HAP-1 (cell line): ENCODE measurements around the gene UNC119.
A peak's percentile ranks its signal among the peaks of the same experiment; 100 is the strongest.
"Not testable (repeated sequence)": the region's sequence is repeated elsewhere in the genome, so short reads cannot be mapped to it uniquely, and the experiment has no call there.

Experiments used
- DNase-seq, 2 experiments: peaks; one replicate each; pipeline ENCODE4 v3.0.0-alpha.2; 2016 to 2020; ENCODE audit warnings: low spot score in 2 of 2
- H3K27me3 ChIP-seq: fragments of 250-450 bp; sonication (Bioruptor Pico); 2 replicates; pipeline ENCODE4 v1.5.1; 2020; ENCODE audit warnings: low read depth, mild to moderate bottlenecking, moderate library complexity
- H3K36me3 ChIP-seq: fragments of 250-450 bp; sonication (Bioruptor Pico); replicated peaks from 2 replicates; pipeline ENCODE4 v1.5.1; 2020; ENCODE audit warnings: mild to moderate bottlenecking
- H3K4me1 ChIP-seq: fragments of 250-450 bp; sonication (Bioruptor Pico); 2 replicates; pipeline ENCODE4 v1.5.1; 2020; ENCODE audit warnings: mild to moderate bottlenecking
- H3K4me3 ChIP-seq: fragments of 250-450 bp; sonication (Bioruptor Pico); 2 replicates; pipeline ENCODE4 v1.5.1; 2020; ENCODE audit warnings: mild to moderate bottlenecking, moderate library complexity
- H3K9me3 ChIP-seq: fragments of 250-450 bp; sonication (Bioruptor Pico); 2 replicates; pipeline ENCODE4 v1.5.1; 2020; ENCODE audit warnings: mild to moderate bottlenecking, moderate library complexity
- in situ Hi-C: fragments of 300-500 bp; cut with MboI; formaldehyde crosslinking; loops from 3 replicates; pipeline ENCODE4 v1.14.3; 2020; ENCODE audit warnings: low sequenced_read_pairs, inconsistent platforms, mixed read lengths

Gene UNC119

GRCh38 chr17:28577466-28577824 is 25.0 kb upstream of the UNC119 start:
- H3K4me1 ChIP-seq = peaks cover 4% of the 10 kb centered on the region
- in situ Hi-C loops = loop anchor here (10.0 kb wide), 1 partner anchor 63 kb away; no protein-coding TSS in a partner anchor
- H3K9me3 ChIP-seq = no peaks in the 10 kb centered on the region
- H3K27me3 ChIP-seq = no peaks in the 10 kb centered on the region
- no peak for DNase-seq
- no peak overlapping the region for H3K4me3 ChIP-seq
- peaks cover 48% of the 10 kb centered on the region for H3K36me3 ChIP-seq

- H3K4me3 ChIP-seq = no peak within 1 kb of the TSS
- in situ Hi-C loops = loop anchor here (10.0 kb wide), 1 partner anchor 62 kb away; no protein-coding TSS in a partner anchor
These were observed 24.5 kb upstream of the UNC119 start, which contains the start of gene ALDOC for GRCh38 chr17:28576758-28577465. TSS of gene ALDOC (minus strand) at chr17:28576895. CDS start at chr17:28575532, 1,363 bp downstream.

GRCh38 chr17:28576016-28576415 is 23.6 kb upstream of the UNC119 start:
- Histone ChIP-seq H3K36me3 (peaks cover 37% of the 10 kb centered on the region), H3K4me1 (peaks cover 11% of the 10 kb centered on the region)
- DNase-seq, H3K27me3 ChIP-seq, H3K4me3 ChIP-seq, H3K9me3 ChIP-seq: not testable (repeated sequence)
- in situ Hi-C loops = loop anchor here (10.0 kb wide), 1 partner anchor 61 kb away; no protein-coding TSS in a partner anchor

More at GRCh38 chr17:28576758-28577465, 24.5 kb upstream of the UNC119 start, which contains the start of gene ALDOC:
- DNase-seq = peak; percentile 83 to 99
- Histone ChIP-seq H3K9me3 (no peaks in the 10 kb centered on the region), H3K27me3 (no peaks in the 10 kb centered on the region), H3K36me3 (peaks cover 42% of the 10 kb centered on the region), H3K4me1 (peaks cover 8% of the 10 kb centered on the region)

GRCh38 chr17:28575126-28575795 is 22.8 kb upstream of the UNC119 start:
- Histone ChIP-seq H3K9me3 (no peaks in the 10 kb centered on the region), H3K4me1 (peaks cover 11% of the 10 kb centered on the region), H3K4me3 (no peak overlapping the region), H3K36me3 (peaks cover 33% of the 10 kb centered on the region), H3K27me3 (no peaks in the 10 kb centered on the region)
- in situ Hi-C loops = loop anchor here (10.0 kb wide), 1 partner anchor 60 kb away; no protein-coding TSS in a partner anchor
- no peak for DNase-seq

- peaks cover 26% of the 10 kb centered on the region for H3K36me3 ChIP-seq
- H3K9me3 ChIP-seq = no peaks in the 10 kb centered on the region
- in situ Hi-C loops = loop anchor here (10.0 kb wide), 1 partner anchor 60 kb away; no protein-coding TSS in a partner anchor
- H3K4me3 ChIP-seq = no peak overlapping the region
- DNase-seq = no peak
- H3K4me1 ChIP-seq = peaks cover 13% of the 10 kb centered on the region
- H3K27me3 ChIP-seq = no peaks in the 10 kb centered on the region
These were observed 22.1 kb upstream of the UNC119 start for GRCh38 chr17:28574526-28574925.

GRCh38 chr17:28573966-28574480 is 21.6 kb upstream of the UNC119 start:
- Histone ChIP-seq H3K36me3 (peaks cover 21% of the 10 kb centered on the region), H3K4me3 (no peak overlapping the region), H3K27me3 (no peaks in the 10 kb centered on the region), H3K4me1 (peaks cover 14% of the 10 kb centered on the region), H3K9me3 (no peaks in the 10 kb centered on the region)
- DNase-seq = no peak
- in situ Hi-C loops = loop anchor here (10.0 kb wide), 1 partner anchor 59 kb away; no protein-coding TSS in a partner anchor

- in situ Hi-C loops = loop anchor here (10.0 kb wide), 1 partner anchor 59 kb away; no protein-coding TSS in a partner anchor
- DNase-seq = no peak
- Histone ChIP-seq H3K4me3 (no peak overlapping the region), H3K27me3 (no peaks in the 10 kb centered on the region), H3K4me1 (peaks cover 14% of the 10 kb centered on the region), H3K36me3 (peaks cover 18% of the 10 kb centered on the region), H3K9me3 (no peaks in the 10 kb centered on the region)
These were observed 21.1 kb upstream of the UNC119 start for GRCh38 chr17:28573521-28573920.

GRCh38 chr17:28573040-28573380 is 20.6 kb upstream of the UNC119 start:
- Histone ChIP-seq H3K4me3 (no peak overlapping the region), H3K9me3 (no peaks in the 10 kb centered on the region), H3K4me1 (peaks cover 14% of the 10 kb centered on the region), H3K27me3 (no peaks in the 10 kb centered on the region), H3K36me3 (peaks cover 15% of the 10 kb centered on the region)
- no peak for DNase-seq
- in situ Hi-C loops = loop anchor here (10.0 kb wide), 1 partner anchor 58 kb away; no protein-coding TSS in a partner anchor

- H3K9me3 ChIP-seq = no peaks in the 10 kb centered on the region
- no peak for DNase-seq
- peaks cover 14% of the 10 kb centered on the region for H3K4me1 ChIP-seq
- in situ Hi-C loops = loop anchor here (10.0 kb wide), 1 partner anchor 58 kb away; no protein-coding TSS in a partner anchor
- peak overlapping the region; percentile 96 for H3K4me3 ChIP-seq
- H3K36me3 ChIP-seq = peaks cover 14% of the 10 kb centered on the region
- no peaks in the 10 kb centered on the region for H3K27me3 ChIP-seq
These were observed 20.0 kb upstream of the UNC119 start for GRCh38 chr17:28572259-28573039.

- H3K9me3 ChIP-seq = no peaks in the 10 kb centered on the region
- in situ Hi-C loops = loop anchor here (10.0 kb wide), 1 partner anchor 57 kb away; no protein-coding TSS in a partner anchor
- peaks cover 10% of the 10 kb centered on the region for H3K4me1 ChIP-seq
- H3K27me3 ChIP-seq = no peaks in the 10 kb centered on the region
- H3K4me3 ChIP-seq = peak within 1 kb of the TSS; percentile 96
- peak; percentile 91 to 98 for DNase-seq
- H3K36me3 ChIP-seq = peaks cover 17% of the 10 kb centered on the region
These were observed 19.1 kb upstream of the UNC119 start, which contains the start of gene PIGS for GRCh38 chr17:28571361-28572122. TSS of gene PIGS (minus strand) at chr17:28571524. CDS start at chr17:28571496, 28 bp downstream.

- peak; percentile 35 to 58 for DNase-seq
- H3K9me3 ChIP-seq = no peaks in the 10 kb centered on the region
These were observed 18.4 kb upstream of the UNC119 start for GRCh38 chr17:28570716-28571360.

GRCh38 chr17:28569446-28569845 is 17.0 kb upstream of the UNC119 start:
- H3K9me3 ChIP-seq = no peaks in the 10 kb centered on the region
- peaks cover 10% of the 10 kb centered on the region for H3K4me1 ChIP-seq
- H3K4me3 ChIP-seq = no peak overlapping the region; the same call in 1 of the 2 replicates
- no peaks in the 10 kb centered on the region for H3K27me3 ChIP-seq
- in situ Hi-C loops = no loop called here
- peaks cover 17% of the 10 kb centered on the region for H3K36me3 ChIP-seq
- no peak for DNase-seq

More at GRCh38 chr17:28570716-28571360, 18.4 kb upstream of the UNC119 start:
- peak overlapping the region; percentile 96 for H3K4me3 ChIP-seq
- H3K36me3 ChIP-seq = peaks cover 17% of the 10 kb centered on the region
- in situ Hi-C loops = loop anchor here (10.0 kb wide), 1 partner anchor 56 kb away; no protein-coding TSS in a partner anchor
- H3K4me1 ChIP-seq = peaks cover 10% of the 10 kb centered on the region
- H3K27me3 ChIP-seq = no peaks in the 10 kb centered on the region
